DND-41 (cell line): ENCODE results near the gene SLC38A11.

Source experiments
- ATAC-seq: fragments of 200-7000 bp; cut with Tn5 transposase; 3 replicates; pipeline ENCODE4 v1.9.1; 2021; ENCODE audit warnings: low read depth; ENCODE audit not compliant: insufficient read depth
- DNase-seq: peaks from one replicate; pipeline ENCODE4 v3.0.0-alpha.2; 2020
- H2AFZ ChIP-seq: 2 replicates; pipeline ENCODE4 v1.6.0; 2012; ENCODE audit warnings: low read depth, low read length
- H3K27ac ChIP-seq: 2 replicates; pipeline ENCODE4 v1.5.1; 2012; ENCODE audit warnings: low read length, inconsistent platforms
- H3K27me3 ChIP-seq: fragments of 200-600 bp; sonication (generic); 2 replicates; pipeline ENCODE4 v1.6.0; 2012; ENCODE audit warnings: low read length, mild to moderate bottlenecking, inconsistent platforms; ENCODE audit not compliant: insufficient read depth, poor library complexity
- H3K36me3 ChIP-seq: 2 replicates; pipeline ENCODE4 v1.5.1; 2012; ENCODE audit warnings: low read length, inconsistent platforms; ENCODE audit not compliant: insufficient read depth
- H3K4me1 ChIP-seq: 2 replicates; pipeline ENCODE4 v1.5.1; 2012; ENCODE audit warnings: mild to moderate bottlenecking, low read length; ENCODE audit not compliant: insufficient read depth
- H3K4me2 ChIP-seq: 2 replicates; pipeline ENCODE4 v1.6.0; 2012; ENCODE audit warnings: mild to moderate bottlenecking, moderate library complexity, low read length, inconsistent platforms; ENCODE audit not compliant: insufficient read depth
- H3K4me3 ChIP-seq, 2 experiments: fragments of 200-600 bp in 1 of 2; shearing (Covaris generic) in 1 of 2; 2 replicates each; pipeline ENCODE4 v1.5.1; 2012 to 2016; ENCODE audit warnings: inconsistent platforms in 2 of 2, low read length in 2 of 2, mild to moderate bottlenecking in 2 of 2, low read depth in 1 of 2, moderate library complexity in 1 of 2
- H3K79me2 ChIP-seq: 2 replicates; pipeline ENCODE4 v1.6.0; 2012; ENCODE audit warnings: low read length, inconsistent platforms; ENCODE audit not compliant: insufficient read depth
- H3K9ac ChIP-seq: 2 replicates; pipeline ENCODE4 v1.6.0; 2012; ENCODE audit warnings: low read depth, mild to moderate bottlenecking, inconsistent platforms, low read length, moderate library complexity
- H3K9me3 ChIP-seq: 2 replicates; pipeline ENCODE4 v1.5.1; 2012; ENCODE audit warnings: low read length, moderate library complexity, mild to moderate bottlenecking, inconsistent platforms; ENCODE audit not compliant: insufficient read depth, severe bottlenecking
- H4K20me1 ChIP-seq: 2 replicates; pipeline ENCODE4 v1.6.0; 2012; ENCODE audit warnings: low read length; ENCODE audit not compliant: insufficient read depth
- EZH2 ChIP-seq: IDR thresholded peaks from 3 replicates; pipeline ENCODE4 v1.6.1; 2012; ENCODE audit warnings: borderline replicate concordance, low read depth, mild to moderate bottlenecking, moderate library complexity, low read length, inconsistent platforms; ENCODE audit not compliant: severe bottlenecking
- TF ChIP-seq, protein P1 (sequence below): IDR thresholded peaks from 2 replicates; pipeline ENCODE4 v1.5.1; 2012; ENCODE audit warnings: borderline replicate concordance, low read length, moderate library complexity, mild to moderate bottlenecking; ENCODE audit not compliant: poor library complexity, severe bottlenecking; ENCODE audit errors: extremely low read depth

The SLC38A11 gene

DNA sequence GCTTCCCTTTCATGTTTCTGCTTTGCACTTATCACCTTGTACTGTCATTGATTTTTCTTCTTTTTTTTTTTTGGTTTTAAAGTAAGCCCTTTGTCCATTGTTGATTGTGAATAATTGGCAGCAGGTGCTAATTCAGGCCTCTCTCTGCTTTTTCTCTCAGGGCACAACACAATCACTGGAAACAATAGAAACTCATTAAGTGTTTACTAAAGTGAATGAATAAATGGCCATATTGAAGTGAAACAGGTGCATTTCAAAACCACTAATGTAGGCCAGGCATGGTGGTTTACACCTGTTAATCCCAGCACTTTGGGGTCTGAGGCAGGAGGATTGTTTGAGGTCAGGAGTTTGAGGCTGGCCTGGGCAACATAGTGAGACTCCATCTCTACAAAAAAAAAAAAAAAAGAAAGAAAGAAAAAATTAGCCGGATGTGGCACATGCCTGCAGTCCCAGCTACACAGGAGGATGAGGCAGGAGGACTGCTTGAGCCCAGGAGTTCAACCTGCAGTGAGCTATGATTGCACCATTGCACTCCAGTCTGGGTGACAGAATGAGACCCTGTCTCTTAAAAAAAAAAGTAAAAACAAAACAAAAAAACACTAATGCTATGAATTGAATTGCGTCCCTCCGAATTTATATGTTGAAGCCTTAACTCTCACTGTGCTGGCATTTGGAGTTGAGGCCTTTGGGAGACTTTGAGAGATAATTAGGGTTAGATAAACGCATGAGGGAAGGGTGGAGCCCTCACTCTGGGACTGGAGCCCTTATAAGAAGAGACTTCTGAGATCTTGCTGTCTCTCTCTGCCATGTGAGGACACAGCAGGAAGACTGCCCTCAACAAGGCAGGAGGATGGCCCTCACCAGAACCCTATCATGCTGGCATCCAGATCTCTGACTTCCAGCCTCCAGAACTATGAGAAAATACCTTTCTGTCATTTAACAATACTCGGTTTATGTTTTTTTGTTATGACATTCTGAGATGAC is 19.9 kb downstream of the SLC38A11 start:
- TF ChIP-seq, protein P1, sequence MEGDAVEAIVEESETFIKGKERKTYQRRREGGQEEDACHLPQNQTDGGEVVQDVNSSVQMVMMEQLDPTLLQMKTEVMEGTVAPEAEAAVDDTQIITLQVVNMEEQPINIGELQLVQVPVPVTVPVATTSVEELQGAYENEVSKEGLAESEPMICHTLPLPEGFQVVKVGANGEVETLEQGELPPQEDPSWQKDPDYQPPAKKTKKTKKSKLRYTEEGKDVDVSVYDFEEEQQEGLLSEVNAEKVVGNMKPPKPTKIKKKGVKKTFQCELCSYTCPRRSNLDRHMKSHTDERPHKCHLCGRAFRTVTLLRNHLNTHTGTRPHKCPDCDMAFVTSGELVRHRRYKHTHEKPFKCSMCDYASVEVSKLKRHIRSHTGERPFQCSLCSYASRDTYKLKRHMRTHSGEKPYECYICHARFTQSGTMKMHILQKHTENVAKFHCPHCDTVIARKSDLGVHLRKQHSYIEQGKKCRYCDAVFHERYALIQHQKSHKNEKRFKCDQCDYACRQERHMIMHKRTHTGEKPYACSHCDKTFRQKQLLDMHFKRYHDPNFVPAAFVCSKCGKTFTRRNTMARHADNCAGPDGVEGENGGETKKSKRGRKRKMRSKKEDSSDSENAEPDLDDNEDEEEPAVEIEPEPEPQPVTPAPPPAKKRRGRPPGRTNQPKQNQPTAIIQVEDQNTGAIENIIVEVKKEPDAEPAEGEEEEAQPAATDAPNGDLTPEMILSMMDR, result no peak
- no peak for TF ChIP-seq EZH2
- DNase-seq (no peak), ATAC-seq (no peak)
- Histone ChIP-seq H3K4me2 (no peak overlapping the region), H3K79me2 (no peaks in the 10 kb centered on the region), H3K9me3 (no peaks in the 10 kb centered on the region), H4K20me1 (no peaks in the 10 kb centered on the region), H3K27ac (no peak overlapping the region), H3K9ac (no peak overlapping the region), H3K27me3 (no peaks in the 10 kb centered on the region), H3K4me1 (no peaks in the 10 kb centered on the region), H3K4me3 (no peak overlapping the region), H2AFZ (no peak overlapping the region; the same call in 1 of the 2 replicates), H3K36me3 (no peaks in the 10 kb centered on the region)

- Histone ChIP-seq H3K4me2 (no peak overlapping the region), H3K27ac (no peak overlapping the region), H3K9me3 (no peaks in the 10 kb centered on the region), H3K4me1 (no peaks in the 10 kb centered on the region), H3K36me3 (no peaks in the 10 kb centered on the region), H4K20me1 (no peaks in the 10 kb centered on the region), H3K9ac (no peak overlapping the region), H3K27me3 (no peaks in the 10 kb centered on the region), H2AFZ (no peak overlapping the region; the same call in 1 of the 2 replicates), H3K79me2 (no peaks in the 10 kb centered on the region), H3K4me3 (no peak overlapping the region)
- TF ChIP-seq EZH2, result no peak
- TF ChIP-seq, protein P1, result no peak
- DNase-seq, result no peak
- no peak for ATAC-seq
Observed at GRCh38 chr2:164934401-164935117, 20.8 kb downstream of the SLC38A11 start.

- Histone ChIP-seq H3K4me1 (no peaks in the 10 kb centered on the region), H3K36me3 (no peaks in the 10 kb centered on the region), H3K79me2 (no peaks in the 10 kb centered on the region), H2AFZ (no peak overlapping the region), H3K9ac (no peak overlapping the region), H4K20me1 (no peaks in the 10 kb centered on the region), H3K4me3 (no peak overlapping the region), H3K27me3 (no peaks in the 10 kb centered on the region), H3K4me2 (no peak overlapping the region), H3K9me3 (no peaks in the 10 kb centered on the region), H3K27ac (no peak overlapping the region)
- DNase-seq (no peak), ATAC-seq (no peak)
- TF ChIP-seq, protein P1, result no peak
- no peak for TF ChIP-seq EZH2
Observed at GRCh38 chr2:164933671-164934189, 21.6 kb downstream of the SLC38A11 start.
